T-cell (primary cell): ENCODE measurements around the gene WAC. TPM values are rescaled to one million over a fixed set of nuclear protein-coding genes. Genes with fewer than 3 reads are reported as not detected.
"Not testable (repeated sequence)": the region's sequence is repeated elsewhere in the genome, so short reads cannot be mapped to it uniquely, and the experiment has no call there.

ENCODE experiments used
- ATAC-seq, 4 experiments: fragments of 200-7000 bp in 3 of 4; fragments of 150-1000 bp in 1 of 4; cut with Tn5 transposase; replicated peaks in 1 of 4; 1 replicate in 3 of 4; 2 replicates in 1 of 4; pipeline ENCODE4 v1.10.0; 2021; ENCODE audit warnings: moderate library complexity in 3 of 4, mild to moderate bottlenecking in 2 of 4, moderate number of reproducible peaks in 1 of 4
- CTCF ChIA-PET, 2 donors: fragments of 300-600 bp; sonication (Branson Sonifier 250); formaldehyde crosslinking; loops; one replicate each; lab custom pipeline; 2022; ENCODE audit warnings: antibody characterized with exemption in 2 of 2; lab: Charles Lee
- POLR2A ChIA-PET, 2 donors: fragments of 300-600 bp; sonication (Branson Sonifier 250); formaldehyde crosslinking; loops; one replicate each; lab custom pipeline; 2022; ENCODE audit warnings: antibody characterized with exemption in 2 of 2; lab: Charles Lee
- DNase-seq, 35 experiments: peaks; one replicate each; pipeline versions ENCODE4 v3.0.0 to v3.0.0-alpha.2; 2013 to 2023
- H3K27ac ChIP-seq: one replicate; pipeline ENCODE4 v1.5.1; 2013; ENCODE audit warnings: low read length
- H3K27me3 ChIP-seq, 2 experiments: replicated peaks in 1 of 2; 1 replicate in 1 of 2; 2 replicates in 1 of 2; pipeline versions ENCODE4 v1.6.1 to v1.7.0; 2013; ENCODE audit warnings: low read length in 1 of 2, mixed read lengths in 1 of 2; ENCODE audit not compliant: control insufficient read depth in 2 of 2, insufficient read depth in 2 of 2; ENCODE audit errors: extremely low read depth in 1 of 2
- H3K36me3 ChIP-seq, 2 donors: 1 replicate in 1 of 2; 2 replicates in 1 of 2; pipeline versions ENCODE4 v1.6.1 to v1.7.0; 2013; ENCODE audit warnings: low read length in 1 of 2; ENCODE audit not compliant: control insufficient read depth in 2 of 2, insufficient read depth in 1 of 2; ENCODE audit errors: extremely low read depth in 1 of 2
- H3K4me1 ChIP-seq, 2 experiments: 1 replicate in 1 of 2; 2 replicates in 1 of 2; pipeline versions ENCODE4 v1.6.1 to v1.7.0; 2013; ENCODE audit warnings: low read length in 2 of 2, mixed read lengths in 1 of 2; ENCODE audit not compliant: insufficient read depth in 2 of 2, control insufficient read depth in 1 of 2; ENCODE audit errors: extremely low read depth in 1 of 2
- H3K4me3 ChIP-seq, 2 donors: 1 replicate in 1 of 2; 2 replicates in 1 of 2; pipeline versions ENCODE4 v1.5.1 to v1.7.0; 2013; ENCODE audit warnings: mild to moderate bottlenecking in 2 of 2, low read length in 1 of 2, moderate library complexity in 1 of 2; ENCODE audit not compliant: control insufficient read depth in 1 of 2; ENCODE audit errors: extremely low read depth in 1 of 2
- H3K9me3 ChIP-seq: 2 replicates; pipeline ENCODE4 v1.7.0; 2013
- H3K27ac Mint-ChIP-seq, 2 donors: one replicate each; pipeline ENCODE4 v1.8.0; 2020 to 2021; ENCODE audit warnings: mild to moderate bottlenecking in 2 of 2, mixed read lengths in 2 of 2
- H3K27me3 Mint-ChIP-seq, 2 donors: one replicate each; pipeline ENCODE4 v1.8.0; 2021 to 2022; ENCODE audit warnings: mixed read lengths in 2 of 2
- H3K36me3 Mint-ChIP-seq: one replicate; pipeline ENCODE4 v1.8.0; 2021; ENCODE audit warnings: mixed read lengths
- H3K4me1 Mint-ChIP-seq, 3 donors: one replicate each; pipeline ENCODE4 v1.8.0; 2020 to 2022; ENCODE audit warnings: mixed read lengths in 3 of 3, mild to moderate bottlenecking in 1 of 3
- H3K4me3 Mint-ChIP-seq, 3 donors: one replicate each; pipeline ENCODE4 v1.8.0; 2020 to 2022; ENCODE audit warnings: mild to moderate bottlenecking in 3 of 3, mixed read lengths in 3 of 3, moderate library complexity in 3 of 3
- H3K9me3 Mint-ChIP-seq, 3 donors: one replicate each; pipeline ENCODE4 v1.8.0; 2020 to 2022; ENCODE audit warnings: mixed read lengths in 3 of 3
- WGBS: methylation state at CpG from one replicate; pipeline ENCODE4 v1.1.5; 2013; ENCODE audit warnings: missing lambda C conversion rate; ENCODE audit not compliant: insufficient coverage; 5-methylcytosine and 5-hydroxymethylcytosine counted together
- total RNA-seq, 35 experiments: library from RNA in 6 of 35; stranded (reverse) in 6 of 35; fragments of 120-200 nt in 1 of 35; gene quantifications; one replicate each; pipeline versions ENCODE4 v1.2.1 to v1.2.4 and lab custom pipeline; 2013 to 2026

Gene WAC
- 100 to 1,000 TPM; 142 to 184 (median 157) TPM for total RNA-seq
- total RNA-seq (2013), result 148 TPM
- total RNA-seq (lab: John Stamatoyannopoulos, UW), result 180 to 307 (median 247) reads per million in 29 experiments

- Histone ChIP-seq H3K4me1 (peaks cover 21 to 26% of the 10 kb centered on the region in 2 experiments), H3K27me3 (no peaks in the 10 kb centered on the region), H3K4me3 (peak within 1 kb of the TSS; percentile 91 to 97), H3K27ac (peak within 1 kb of the TSS; percentile 100), H3K9me3 (no peaks in the 10 kb centered on the region), H3K36me3 (peaks cover 0 to 18% of the 10 kb centered on the region in 2 donors)
- H3K27ac Mint-ChIP-seq, result peak within 1 kb of the TSS; percentile 100
- ChIA-PET CTCF (interaction anchor here in 1 of 2 donors (0.6 kb wide), 1 partner anchor 113 kb away, joined by 3 read pairs; no protein-coding TSS in a partner anchor), POLR2A (interaction anchor here in 1 of 2 donors (0.5 to 1.6 kb wide), 6 partner anchors 13 to 198 kb away, joined by 3 to 5 read pairs (median 3); no protein-coding TSS in a partner anchor)
- peaks cover 35% of the 10 kb centered on the region for H3K36me3 Mint-ChIP-seq
- DNase-seq, result peak; percentile 89 to 98 (median 95)
- H3K9me3 Mint-ChIP-seq, result no peaks in the 10 kb centered on the region
- WGBS, result under 1% methylated on average over 101 of the region's 102 CpGs
- peak within 1 kb of the TSS; percentile 92 to 99 (median 98) for H3K4me3 Mint-ChIP-seq
- ATAC-seq, result peak; percentile 81 to 83 (median 83)
- H3K27me3 Mint-ChIP-seq, result no peaks in the 10 kb centered on the region
- H3K4me1 Mint-ChIP-seq, result peaks cover 64 to 76% (median 65%) of the 10 kb centered on the region in 3 donors
These were observed at the start of gene WAC for GRCh38 chr10:28532337-28533185. Gene WAC, plus strand, starts transcription at chr10:28533118. Its CDS starts 462 bp downstream, at chr10:28533580.

- peaks cover 6 to 13% (median 10%) of the 10 kb centered on the region in 3 donors for H3K4me1 Mint-ChIP-seq
- ATAC-seq (no peak), DNase-seq (no peak)
- no peak overlapping the region for H3K4me3 Mint-ChIP-seq
- H3K4me3 ChIP-seq, result no peak overlapping the region
- peaks cover 0 to 9% of the 10 kb centered on the region in 2 experiments for H3K27me3 ChIP-seq
- H3K27me3 Mint-ChIP-seq, result peaks cover 10 to 13% of the 10 kb centered on the region in 2 donors
- POLR2A ChIA-PET, result no interaction called here
- peaks cover 0 to 3% (median 0%) of the 10 kb centered on the region in 3 donors for H3K9me3 Mint-ChIP-seq
- H3K4me1 ChIP-seq, result no peaks in the 10 kb centered on the region
- H3K36me3 ChIP-seq, result no peaks in the 10 kb centered on the region
- H3K36me3 Mint-ChIP-seq, result no peaks in the 10 kb centered on the region
- CTCF ChIA-PET, result no interaction called here
- H3K27ac Mint-ChIP-seq, result no peak overlapping the region
- H3K27ac ChIP-seq, result no peak overlapping the region
- WGBS, result 86% methylated on average over 5 of the region's 6 CpGs
- H3K9me3 ChIP-seq, result no peaks in the 10 kb centered on the region
These were observed 43.7 kb upstream of the WAC start for GRCh38 chr10:28489206-28489605.

- not testable (repeated sequence) for H3K27me3 ChIP-seq, H3K4me3 Mint-ChIP-seq, H3K27ac ChIP-seq, H3K9me3 ChIP-seq, H3K36me3 Mint-ChIP-seq, H3K4me1 ChIP-seq, DNase-seq, H3K27ac Mint-ChIP-seq, H3K9me3 Mint-ChIP-seq, H3K4me3 ChIP-seq, ATAC-seq, H3K36me3 ChIP-seq
- no CpG with 5 or more reads among the region's 2 CpGs for WGBS
- ChIA-PET CTCF (interaction anchor here in 1 of 2 donors (0.6 kb wide), 1 partner anchor 671 kb away, joined by 3 read pairs; no protein-coding TSS in a partner anchor), POLR2A (interaction anchor here in 1 of 2 donors (0.7 kb wide), 1 partner anchor 127 kb away, joined by 3 read pairs; no protein-coding TSS in a partner anchor)
- Mint-ChIP-seq H3K4me1 (peaks cover 6 to 13% (median 10%) of the 10 kb centered on the region in 3 donors), H3K27me3 (peaks cover 10 to 16% of the 10 kb centered on the region in 2 donors)
These were observed 42.6 kb upstream of the WAC start for GRCh38 chr10:28490256-28490865.

- Histone ChIP-seq H3K9me3 (no peaks in the 10 kb centered on the region), H3K36me3 (no peaks in the 10 kb centered on the region), H3K4me3 (no peak overlapping the region), H3K27me3 (peaks cover 0 to 4% of the 10 kb centered on the region in 2 experiments), H3K4me1 (no peaks in the 10 kb centered on the region), H3K27ac (no peak overlapping the region)
- Mint-ChIP-seq H3K27ac (no peak overlapping the region), H3K9me3 (peaks cover 0 to 3% (median 0%) of the 10 kb centered on the region in 3 donors), H3K27me3 (peaks cover 10 to 16% of the 10 kb centered on the region in 2 donors), H3K4me1 (peaks cover 1 to 6% (median 4%) of the 10 kb centered on the region in 3 donors), H3K4me3 (no peak overlapping the region), H3K36me3 (no peaks in the 10 kb centered on the region)
- WGBS, result 94% methylated on average over 3 of the region's 12 CpGs
- DNase-seq (no peak), ATAC-seq (no peak)
- ChIA-PET CTCF (interaction anchor here in 1 of 2 donors (0.9 kb wide), 1 partner anchor 63 kb away, joined by 7 read pairs; no protein-coding TSS in a partner anchor), POLR2A (no interaction called here)
These were observed 40.6 kb upstream of the WAC start for GRCh38 chr10:28492116-28492920.

GRCh38 chr10:28494420-28494819 lies 38.5 kb upstream of the WAC start:
- no peaks in the 10 kb centered on the region for H3K4me1 Mint-ChIP-seq
- no peaks in the 10 kb centered on the region for H3K36me3 Mint-ChIP-seq
- no peak overlapping the region for H3K4me3 ChIP-seq
- H3K4me1 ChIP-seq, result no peaks in the 10 kb centered on the region
- H3K36me3 ChIP-seq, result no peaks in the 10 kb centered on the region
- no peak for DNase-seq
- H3K27me3 ChIP-seq, result peaks cover 0 to 7% of the 10 kb centered on the region in 2 experiments
- WGBS, result no CpG with 5 or more reads among the region's 2 CpGs
- no peaks in the 10 kb centered on the region for H3K9me3 ChIP-seq
- no peak overlapping the region for H3K27ac ChIP-seq
- CTCF ChIA-PET, result no interaction called here
- POLR2A ChIA-PET, result no interaction called here
- peaks cover 0 to 3% (median 0%) of the 10 kb centered on the region in 3 donors for H3K9me3 Mint-ChIP-seq
- no peak overlapping the region for H3K4me3 Mint-ChIP-seq
- H3K27ac Mint-ChIP-seq, result no peak overlapping the region
- H3K27me3 Mint-ChIP-seq, result peaks cover 7 to 12% of the 10 kb centered on the region in 2 donors
- no peak for ATAC-seq
